Activated T-cell treated with anti-CD3 and anti-CD28 coated beads, Interleukin-2, amount 50 U/mL, for 24 hours (primary cell): ENCODE measurements around the gene SETBP1.

Experiments used
- DNase-seq: peaks from one replicate; pipeline ENCODE4 v3.0.0-alpha.2; 2020
- H3K27ac Mint-ChIP-seq: 2 replicates; pipeline ENCODE4 v1.8.0; 2020; ENCODE audit warnings: mild to moderate bottlenecking, mixed read lengths
- H3K27me3 Mint-ChIP-seq: 2 replicates; pipeline ENCODE4 v1.8.0; 2020; ENCODE audit warnings: mixed read lengths
- H3K36me3 Mint-ChIP-seq: 2 replicates; pipeline ENCODE4 v1.8.0; 2020; ENCODE audit warnings: low read depth, mixed read lengths
- H3K4me1 Mint-ChIP-seq: 2 replicates; pipeline ENCODE4 v1.8.0; 2020; ENCODE audit warnings: low read depth, mixed read lengths
- H3K4me3 Mint-ChIP-seq: 2 replicates; pipeline ENCODE4 v1.8.0; 2020; ENCODE audit warnings: mild to moderate bottlenecking, moderate library complexity, mixed read lengths
- H3K9me3 Mint-ChIP-seq: 2 replicates; pipeline ENCODE4 v1.8.0; 2020; ENCODE audit warnings: mixed read lengths

Gene SETBP1

GRCh38 chr18:44855681-44856080 lies 175.0 kb downstream of the SETBP1 start:
- DNase-seq = no peak
- Mint-ChIP-seq H3K27ac (no peak overlapping the region), H3K9me3 (no peaks in the 10 kb centered on the region), H3K27me3 (peaks cover 8% of the 10 kb centered on the region), H3K4me1 (peaks cover 6% of the 10 kb centered on the region), H3K4me3 (no peak overlapping the region), H3K36me3 (no peaks in the 10 kb centered on the region)

- no peak overlapping the region for H3K4me3 Mint-ChIP-seq
- no peaks in the 10 kb centered on the region for H3K9me3 Mint-ChIP-seq
- peaks cover 6% of the 10 kb centered on the region for H3K4me1 Mint-ChIP-seq
- no peak overlapping the region for H3K27ac Mint-ChIP-seq
- no peaks in the 10 kb centered on the region for H3K36me3 Mint-ChIP-seq
- no peak for DNase-seq
- H3K27me3 Mint-ChIP-seq = peaks cover 8% of the 10 kb centered on the region
Observed at GRCh38 chr18:44856157-44856556, 175.5 kb downstream of the SETBP1 start.

GRCh38 chr18:44857081-44857480 lies 176.4 kb downstream of the SETBP1 start:
- Mint-ChIP-seq H3K27me3 (peaks cover 10% of the 10 kb centered on the region), H3K27ac (no peak overlapping the region), H3K4me1 (peaks cover 6% of the 10 kb centered on the region)

GRCh38 chr18:44857744-44858491 lies 177.2 kb downstream of the SETBP1 start:
- Mint-ChIP-seq H3K4me1 (peaks cover 4% of the 10 kb centered on the region), H3K27me3 (peaks cover 12% of the 10 kb centered on the region), H3K9me3 (no peaks in the 10 kb centered on the region), H3K36me3 (no peaks in the 10 kb centered on the region), H3K27ac (no peak overlapping the region), H3K4me3 (no peak overlapping the region)
- DNase-seq = no peak

More at GRCh38 chr18:44857081-44857480, 176.4 kb downstream of the SETBP1 start:
- Mint-ChIP-seq H3K36me3 (no peaks in the 10 kb centered on the region), H3K9me3 (no peaks in the 10 kb centered on the region), H3K4me3 (no peak overlapping the region)
- no peak for DNase-seq

GRCh38 chr18:44859263-44859662 lies 178.6 kb downstream of the SETBP1 start:
- Mint-ChIP-seq H3K27ac (no peak overlapping the region), H3K4me1 (no peaks in the 10 kb centered on the region), H3K27me3 (peaks cover 23% of the 10 kb centered on the region), H3K36me3 (no peaks in the 10 kb centered on the region), H3K9me3 (no peaks in the 10 kb centered on the region), H3K4me3 (no peak overlapping the region)
- no peak for DNase-seq

GRCh38 chr18:44859751-44860439 lies 179.2 kb downstream of the SETBP1 start:
- Mint-ChIP-seq H3K4me1 (no peaks in the 10 kb centered on the region), H3K27me3 (peaks cover 25% of the 10 kb centered on the region), H3K36me3 (no peaks in the 10 kb centered on the region), H3K27ac (no peak overlapping the region), H3K4me3 (no peak overlapping the region), H3K9me3 (no peaks in the 10 kb centered on the region)
- DNase-seq = no peak

GRCh38 chr18:44862112-44862511 lies 181.4 kb downstream of the SETBP1 start:
- Mint-ChIP-seq H3K27me3 (peaks cover 28% of the 10 kb centered on the region), H3K4me3 (no peak overlapping the region), H3K36me3 (no peaks in the 10 kb centered on the region), H3K27ac (no peak overlapping the region), H3K9me3 (no peaks in the 10 kb centered on the region), H3K4me1 (no peaks in the 10 kb centered on the region)
- no peak for DNase-seq

GRCh38 chr18:44866103-44866502 lies 185.4 kb downstream of the SETBP1 start:
- H3K27me3 Mint-ChIP-seq = peaks cover 23% of the 10 kb centered on the region
- no peaks in the 10 kb centered on the region for H3K36me3 Mint-ChIP-seq
- no peak overlapping the region for H3K4me3 Mint-ChIP-seq
- no peak for DNase-seq
- H3K27ac Mint-ChIP-seq = no peak overlapping the region
- H3K4me1 Mint-ChIP-seq = no peaks in the 10 kb centered on the region
- H3K9me3 Mint-ChIP-seq = no peaks in the 10 kb centered on the region

GRCh38 chr18:44869533-44869932 lies 188.8 kb downstream of the SETBP1 start:
- Mint-ChIP-seq H3K36me3 (no peaks in the 10 kb centered on the region), H3K4me3 (no peak overlapping the region), H3K27me3 (peaks cover 19% of the 10 kb centered on the region), H3K4me1 (peaks cover 9% of the 10 kb centered on the region), H3K9me3 (no peaks in the 10 kb centered on the region), H3K27ac (no peak overlapping the region)
- no peak for DNase-seq

GRCh38 chr18:44870631-44871502 lies 190.2 kb downstream of the SETBP1 start:
- Mint-ChIP-seq H3K27me3 (peaks cover 21% of the 10 kb centered on the region), H3K4me1 (peaks cover 9% of the 10 kb centered on the region), H3K4me3 (no peak overlapping the region), H3K27ac (peak overlapping the region; percentile 45), H3K9me3 (no peaks in the 10 kb centered on the region), H3K36me3 (no peaks in the 10 kb centered on the region)
- DNase-seq = no peak

- Mint-ChIP-seq H3K27me3 (peaks cover 21% of the 10 kb centered on the region), H3K4me1 (peaks cover 9% of the 10 kb centered on the region), H3K4me3 (no peak overlapping the region), H3K27ac (peak overlapping the region; percentile 45), H3K36me3 (no peaks in the 10 kb centered on the region), H3K9me3 (no peaks in the 10 kb centered on the region)
- no peak for DNase-seq
Observed at GRCh38 chr18:44871771-44872170, 191.1 kb downstream of the SETBP1 start.

GRCh38 chr18:44876024-44876423 lies 195.3 kb downstream of the SETBP1 start:
- H3K9me3 Mint-ChIP-seq = no peaks in the 10 kb centered on the region
- peaks cover 23% of the 10 kb centered on the region for H3K4me1 Mint-ChIP-seq
- H3K27ac Mint-ChIP-seq = no peak overlapping the region
- peaks cover 23% of the 10 kb centered on the region for H3K27me3 Mint-ChIP-seq
- H3K4me3 Mint-ChIP-seq = no peak overlapping the region
- no peaks in the 10 kb centered on the region for H3K36me3 Mint-ChIP-seq
- DNase-seq = no peak

GRCh38 chr18:44876755-44877154 lies 196.1 kb downstream of the SETBP1 start:
- Mint-ChIP-seq H3K4me1 (peaks cover 17% of the 10 kb centered on the region), H3K27ac (no peak overlapping the region), H3K4me3 (no peak overlapping the region)

GRCh38 chr18:44878335-44878734 lies 197.6 kb downstream of the SETBP1 start:
- H3K36me3 Mint-ChIP-seq = no peaks in the 10 kb centered on the region
- no peaks in the 10 kb centered on the region for H3K9me3 Mint-ChIP-seq
- peaks cover 14% of the 10 kb centered on the region for H3K4me1 Mint-ChIP-seq
- no peak overlapping the region for H3K4me3 Mint-ChIP-seq
- no peak for DNase-seq
- peaks cover 19% of the 10 kb centered on the region for H3K27me3 Mint-ChIP-seq
- no peak overlapping the region for H3K27ac Mint-ChIP-seq

More at GRCh38 chr18:44876755-44877154, 196.1 kb downstream of the SETBP1 start:
- Mint-ChIP-seq H3K27me3 (peaks cover 23% of the 10 kb centered on the region), H3K9me3 (no peaks in the 10 kb centered on the region), H3K36me3 (no peaks in the 10 kb centered on the region)
- no peak for DNase-seq
